Measurements from ENCODE around the gene GRIK4. TPM values are rescaled to one million over a fixed set of nuclear protein-coding genes. Genes with fewer than 3 reads are reported as not detected.

GRIK4 gene
- total RNA-seq, 1 donor from 2014 or later, result 0.89 TPM

- Mint-ChIP-seq H3K36me3 (ENCODE audit: low read depth) (no peaks in the 10 kb centered on the region), H3K4me3 (peak overlapping the region; percentile 48), H3K9me3 (no peaks in the 10 kb centered on the region), H3K27ac (ENCODE audit: unreplicated experiment) (peak overlapping the region; percentile 95), H3K4me1 (peaks cover 15% of the 10 kb centered on the region), H3K27me3 (ENCODE audit: low read depth) (peaks cover 55% of the 10 kb centered on the region)
- TF ChIP-seq, protein P1, sequence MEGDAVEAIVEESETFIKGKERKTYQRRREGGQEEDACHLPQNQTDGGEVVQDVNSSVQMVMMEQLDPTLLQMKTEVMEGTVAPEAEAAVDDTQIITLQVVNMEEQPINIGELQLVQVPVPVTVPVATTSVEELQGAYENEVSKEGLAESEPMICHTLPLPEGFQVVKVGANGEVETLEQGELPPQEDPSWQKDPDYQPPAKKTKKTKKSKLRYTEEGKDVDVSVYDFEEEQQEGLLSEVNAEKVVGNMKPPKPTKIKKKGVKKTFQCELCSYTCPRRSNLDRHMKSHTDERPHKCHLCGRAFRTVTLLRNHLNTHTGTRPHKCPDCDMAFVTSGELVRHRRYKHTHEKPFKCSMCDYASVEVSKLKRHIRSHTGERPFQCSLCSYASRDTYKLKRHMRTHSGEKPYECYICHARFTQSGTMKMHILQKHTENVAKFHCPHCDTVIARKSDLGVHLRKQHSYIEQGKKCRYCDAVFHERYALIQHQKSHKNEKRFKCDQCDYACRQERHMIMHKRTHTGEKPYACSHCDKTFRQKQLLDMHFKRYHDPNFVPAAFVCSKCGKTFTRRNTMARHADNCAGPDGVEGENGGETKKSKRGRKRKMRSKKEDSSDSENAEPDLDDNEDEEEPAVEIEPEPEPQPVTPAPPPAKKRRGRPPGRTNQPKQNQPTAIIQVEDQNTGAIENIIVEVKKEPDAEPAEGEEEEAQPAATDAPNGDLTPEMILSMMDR (conservative IDR thresholded peaks at IDR 0.05), result no peak
- no peak for DNase-seq (ENCODE audit: low read depth, low spot score)
These were observed 3.1 kb downstream of the GRIK4 start for GRCh38 chr11:120514541-120515121.

DNA sequence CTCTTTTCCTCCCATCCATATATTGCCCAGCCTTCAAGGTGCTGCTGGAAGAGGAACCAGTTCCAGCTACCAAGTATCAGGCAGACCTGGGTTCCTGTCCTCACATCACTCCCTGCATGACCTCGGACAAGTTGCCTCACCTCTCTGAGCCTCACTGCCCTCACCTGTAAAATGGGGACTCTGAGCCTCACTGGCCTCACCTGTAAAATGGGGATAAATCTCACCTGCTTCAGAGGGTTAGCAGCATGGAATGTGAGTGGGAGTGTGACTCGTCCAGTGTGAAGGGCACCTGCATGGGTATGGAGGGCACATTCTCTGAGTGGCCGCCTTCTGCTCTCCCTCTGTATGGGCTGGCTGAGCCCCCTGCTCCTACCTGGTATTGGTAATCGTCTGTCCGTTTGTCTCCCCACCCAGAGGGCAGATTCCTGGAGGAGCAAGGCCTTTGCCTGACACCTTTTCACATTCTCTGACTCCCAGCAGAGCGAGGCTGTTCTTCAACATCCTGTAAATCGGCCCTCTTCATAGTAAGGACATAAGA lies 3.7 kb downstream of the GRIK4 start:
- peak overlapping the region; percentile 95 for H3K27ac Mint-ChIP-seq (ENCODE audit: unreplicated experiment)
- TF ChIP-seq, protein P1 (conservative IDR thresholded peaks at IDR 0.05), result no peak

DNA sequence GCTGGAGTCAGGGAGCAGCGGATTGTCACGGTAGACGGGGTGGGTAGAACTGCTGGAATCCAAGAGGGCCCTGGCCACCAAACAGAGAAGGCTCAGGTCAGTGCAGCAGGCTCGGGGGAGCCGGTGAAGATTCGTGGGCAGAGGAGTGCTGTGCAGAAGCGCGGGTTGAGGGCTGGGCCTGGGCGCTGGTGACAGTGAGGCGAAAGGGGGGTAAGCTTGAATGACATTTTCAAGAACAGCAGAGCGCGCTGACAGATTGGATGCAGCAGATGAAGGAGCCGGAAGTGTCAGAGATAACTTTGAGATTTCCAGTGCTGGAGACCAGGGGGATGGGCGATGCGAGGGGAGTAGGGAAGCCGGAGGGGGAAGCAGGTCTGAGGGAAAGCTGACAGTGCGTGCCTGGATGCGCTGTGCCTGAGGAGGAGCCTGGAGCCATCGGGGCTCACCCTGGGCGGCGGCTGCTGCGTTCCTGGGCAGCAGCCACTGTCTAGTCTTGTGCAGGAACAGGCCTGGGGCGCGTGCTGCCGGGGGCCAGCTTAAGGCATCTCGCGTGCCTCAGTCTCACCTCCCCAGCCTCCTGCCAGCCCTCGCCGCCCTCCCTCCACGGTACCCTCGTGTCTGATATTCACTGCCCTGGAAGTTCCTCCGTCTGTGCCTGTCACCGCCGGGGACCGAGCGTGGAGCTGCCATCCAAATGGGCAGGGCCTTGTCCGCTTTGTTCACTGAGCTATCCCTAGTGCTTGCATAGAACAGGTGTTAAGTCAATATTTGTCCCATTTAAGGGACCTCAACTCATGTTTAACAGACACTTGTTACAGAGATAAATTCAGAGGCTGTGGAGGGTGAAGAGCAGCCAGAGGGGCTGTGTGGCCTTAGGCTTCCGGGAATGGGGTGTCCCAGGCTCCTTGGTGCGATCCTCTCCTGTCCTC lies 5.2 kb downstream of the GRIK4 start:
- TF ChIP-seq, protein P1 (conservative IDR thresholded peaks at IDR 0.05), result no peak
- Mint-ChIP-seq H3K27ac (ENCODE audit: unreplicated experiment) (no peak overlapping the region), H3K4me1 (peaks cover 11% of the 10 kb centered on the region), H3K36me3 (ENCODE audit: low read depth) (no peaks in the 10 kb centered on the region), H3K4me3 (no peak overlapping the region), H3K27me3 (ENCODE audit: low read depth) (peaks cover 40% of the 10 kb centered on the region), H3K9me3 (no peaks in the 10 kb centered on the region)
- DNase-seq (ENCODE audit: low read depth, low spot score), result no peak

More for the DNA sequence above, 3.7 kb downstream of the GRIK4 start:
- DNase-seq (ENCODE audit: low read depth, low spot score), result no peak
- Mint-ChIP-seq H3K9me3 (no peaks in the 10 kb centered on the region), H3K36me3 (ENCODE audit: low read depth) (no peaks in the 10 kb centered on the region), H3K4me3 (peak overlapping the region; percentile 60), H3K4me1 (peaks cover 15% of the 10 kb centered on the region), H3K27me3 (ENCODE audit: low read depth) (peaks cover 49% of the 10 kb centered on the region)

DNA sequence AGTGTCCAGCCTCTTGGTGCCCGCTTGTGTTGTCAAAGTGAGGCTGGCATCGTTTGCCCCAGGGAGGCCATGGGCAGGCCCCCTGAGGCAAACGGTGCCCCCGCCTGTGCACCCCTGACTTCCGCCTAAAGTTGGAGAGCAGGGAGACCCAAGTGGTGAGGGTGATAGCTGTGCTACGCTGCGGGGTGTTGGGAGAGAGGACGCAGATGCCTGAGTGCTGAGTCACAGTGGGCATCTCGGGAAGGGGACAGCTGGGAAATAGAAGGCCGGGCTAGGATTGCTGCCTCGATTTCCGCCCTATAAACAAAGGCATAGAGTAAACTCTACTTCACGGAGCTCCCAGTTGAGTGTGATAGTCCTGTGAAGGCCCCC lies 5.8 kb downstream of the GRIK4 start:
- DNase-seq (ENCODE audit: low read depth, low spot score), result no peak
- Mint-ChIP-seq H3K4me1 (peaks cover 11% of the 10 kb centered on the region), H3K36me3 (ENCODE audit: low read depth) (no peaks in the 10 kb centered on the region), H3K9me3 (no peaks in the 10 kb centered on the region), H3K27me3 (ENCODE audit: low read depth) (peaks cover 37% of the 10 kb centered on the region), H3K27ac (ENCODE audit: unreplicated experiment) (no peak overlapping the region), H3K4me3 (no peak overlapping the region)
- TF ChIP-seq, protein P1 (conservative IDR thresholded peaks at IDR 0.05), result no peak

DNA sequence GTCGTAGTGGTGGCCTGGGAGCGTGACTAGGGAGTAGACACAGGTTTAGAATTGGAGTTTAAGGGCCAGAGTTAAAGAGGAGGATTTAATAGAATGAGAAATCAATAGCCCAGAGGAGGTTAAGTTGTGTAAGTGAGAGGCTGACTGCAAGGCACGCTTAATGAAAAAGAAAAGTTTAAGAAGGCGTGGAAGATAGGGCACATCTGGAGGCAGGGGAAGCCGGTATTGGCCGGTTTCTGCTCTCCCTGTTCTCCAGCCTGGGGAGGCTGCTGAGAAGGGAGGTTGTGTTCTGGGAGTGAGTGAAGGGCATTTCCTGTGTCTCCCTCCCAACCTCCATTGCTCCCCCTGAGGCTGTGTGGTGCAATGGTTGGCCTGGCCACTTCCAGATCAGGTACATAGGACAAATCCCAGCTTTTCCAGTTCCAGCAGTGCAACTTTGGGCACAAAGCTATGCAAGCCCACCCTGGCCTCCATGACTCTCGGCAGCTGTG lies 6.3 kb downstream of the GRIK4 start:
- no peak overlapping the region for H3K4me3 Mint-ChIP-seq
- H3K27me3 Mint-ChIP-seq (ENCODE audit: low read depth), result peaks cover 34% of the 10 kb centered on the region
- no peak overlapping the region for H3K27ac Mint-ChIP-seq (ENCODE audit: unreplicated experiment)

More for the DNA sequence above, 6.3 kb downstream of the GRIK4 start:
- Mint-ChIP-seq H3K36me3 (ENCODE audit: low read depth) (no peaks in the 10 kb centered on the region), H3K4me1 (peaks cover 13% of the 10 kb centered on the region), H3K9me3 (no peaks in the 10 kb centered on the region)
- no peak for DNase-seq (ENCODE audit: low read depth, low spot score)
- TF ChIP-seq, protein P1 (conservative IDR thresholded peaks at IDR 0.05), result no peak
